ENCODE results near the gene ANLN. TPM values are rescaled to one million over a fixed set of nuclear protein-coding genes. Genes with fewer than 3 reads are reported as not detected.

The ANLN gene
- total RNA-seq, 1 donor from 2014 or later: 18.4 TPM

DNA sequence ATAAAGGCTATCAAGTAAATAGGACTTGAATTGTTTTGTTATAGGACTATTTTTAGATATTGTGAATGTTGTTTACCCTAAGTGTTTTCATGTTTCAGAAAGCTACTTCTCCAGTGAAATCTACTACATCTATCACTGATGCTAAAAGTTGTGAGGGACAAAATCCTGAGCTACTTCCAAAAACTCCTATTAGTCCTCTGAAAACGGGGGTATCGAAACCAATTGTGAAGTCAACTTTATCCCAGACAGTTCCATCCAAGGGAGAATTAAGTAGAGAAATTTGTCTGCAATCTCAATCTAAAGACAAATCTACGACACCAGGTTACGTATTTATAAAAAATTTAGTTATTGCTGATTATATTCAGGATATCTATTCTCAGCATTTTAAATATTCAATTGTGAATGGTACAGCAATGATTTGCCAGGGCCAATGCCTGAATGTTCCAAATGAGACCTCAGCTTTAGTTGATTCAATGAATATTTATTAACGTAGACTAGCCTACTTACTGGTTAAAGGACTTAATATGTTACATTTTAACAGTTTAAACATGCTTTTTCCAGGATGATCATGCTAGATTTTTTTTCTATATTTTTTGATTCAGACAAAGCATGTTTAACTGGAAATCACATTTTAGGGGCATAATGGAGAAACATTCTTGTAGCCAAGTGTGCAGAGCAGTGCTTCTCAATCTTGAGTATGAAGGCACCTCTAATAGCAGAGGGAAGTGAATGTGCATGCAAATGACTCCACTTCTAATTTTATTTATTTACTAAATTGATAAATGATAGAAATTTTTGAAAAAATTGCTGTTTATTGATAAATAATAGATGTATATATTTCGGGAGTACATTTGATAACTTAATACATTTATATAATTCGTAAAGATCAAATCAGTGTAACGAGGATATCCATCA lies 18.2 kb downstream of the ANLN start:
- H3K27ac Mint-ChIP-seq (ENCODE audit: unreplicated experiment): peak overlapping the region; percentile 57

DNA sequence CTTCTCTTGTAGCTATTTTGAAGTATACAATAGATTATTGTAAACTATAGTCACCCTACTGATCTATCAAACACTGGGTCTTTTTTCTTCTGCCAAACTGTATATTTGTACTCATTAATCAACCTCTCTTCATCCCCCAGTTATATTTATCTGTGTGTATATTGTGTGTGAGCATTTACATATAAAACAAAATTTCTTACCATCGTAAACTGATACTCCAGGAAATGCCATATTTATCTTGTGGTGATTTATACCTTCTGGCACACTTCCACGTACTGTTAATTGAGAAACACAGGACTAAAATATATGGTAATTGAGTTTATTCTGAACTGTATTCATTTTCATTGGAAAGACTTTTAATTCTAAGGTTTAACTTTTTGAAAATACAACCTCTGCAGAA lies 18.9 kb downstream of the ANLN start:
- Mint-ChIP-seq H3K36me3 (ENCODE audit: unreplicated experiment) (no peaks in the 10 kb centered on the region), H3K27me3 (ENCODE audit: unreplicated experiment) (peaks cover 6% of the 10 kb centered on the region), H3K4me1 (ENCODE audit: low read depth, unreplicated experiment) (peaks cover 25% of the 10 kb centered on the region), H3K27ac (ENCODE audit: unreplicated experiment) (peak overlapping the region; percentile 36), H3K9me3 (ENCODE audit: unreplicated experiment) (peaks cover 7% of the 10 kb centered on the region), H3K4me3 (ENCODE audit: unreplicated experiment) (peak overlapping the region; percentile 39)
- no peak for DNase-seq
- no peak for TF ChIP-seq CTCF (IDR thresholded peaks at IDR 0.05; ENCODE audit: partially characterized antibody, unreplicated experiment)

More for the DNA sequence above, 18.2 kb downstream of the ANLN start:
- no peak for TF ChIP-seq CTCF (IDR thresholded peaks at IDR 0.05; ENCODE audit: partially characterized antibody, unreplicated experiment)
- no peak for DNase-seq
- Mint-ChIP-seq H3K9me3 (ENCODE audit: unreplicated experiment) (peaks cover 7% of the 10 kb centered on the region), H3K4me1 (ENCODE audit: low read depth, unreplicated experiment) (peaks cover 25% of the 10 kb centered on the region), H3K27me3 (ENCODE audit: unreplicated experiment) (peaks cover 6% of the 10 kb centered on the region), H3K36me3 (ENCODE audit: unreplicated experiment) (no peaks in the 10 kb centered on the region), H3K4me3 (ENCODE audit: unreplicated experiment) (no peak overlapping the region)

- Mint-ChIP-seq H3K36me3 (ENCODE audit: unreplicated experiment) (no peaks in the 10 kb centered on the region), H3K4me3 (ENCODE audit: unreplicated experiment) (no peak overlapping the region), H3K4me1 (ENCODE audit: low read depth, unreplicated experiment) (peaks cover 24% of the 10 kb centered on the region), H3K27me3 (ENCODE audit: unreplicated experiment) (peaks cover 6% of the 10 kb centered on the region), H3K9me3 (ENCODE audit: unreplicated experiment) (peaks cover 7% of the 10 kb centered on the region), H3K27ac (ENCODE audit: unreplicated experiment) (no peak overlapping the region)
- DNase-seq: no peak
- no peak for TF ChIP-seq CTCF (IDR thresholded peaks at IDR 0.05; ENCODE audit: partially characterized antibody, unreplicated experiment)
Observed at GRCh38 chr7:36409180-36409579, 19.5 kb downstream of the ANLN start.

- Mint-ChIP-seq H3K9me3 (ENCODE audit: unreplicated experiment) (no peaks in the 10 kb centered on the region), H3K4me3 (ENCODE audit: unreplicated experiment) (no peak overlapping the region), H3K36me3 (ENCODE audit: unreplicated experiment) (no peaks in the 10 kb centered on the region), H3K27me3 (ENCODE audit: unreplicated experiment) (no peaks in the 10 kb centered on the region), H3K27ac (ENCODE audit: unreplicated experiment) (no peak overlapping the region), H3K4me1 (ENCODE audit: low read depth, unreplicated experiment) (peaks cover 3% of the 10 kb centered on the region)
- TF ChIP-seq CTCF (IDR thresholded peaks at IDR 0.05; ENCODE audit: partially characterized antibody, unreplicated experiment): no peak
- DNase-seq: no peak
Observed at GRCh38 chr7:36415144-36415543, 25.5 kb downstream of the ANLN start.

GRCh38 chr7:36416251-36416650 lies 26.6 kb downstream of the ANLN start:
- Mint-ChIP-seq H3K36me3 (ENCODE audit: unreplicated experiment) (no peaks in the 10 kb centered on the region), H3K4me1 (ENCODE audit: low read depth, unreplicated experiment) (peaks cover 3% of the 10 kb centered on the region), H3K9me3 (ENCODE audit: unreplicated experiment) (no peaks in the 10 kb centered on the region), H3K4me3 (ENCODE audit: unreplicated experiment) (no peak overlapping the region), H3K27ac (ENCODE audit: unreplicated experiment) (no peak overlapping the region), H3K27me3 (ENCODE audit: unreplicated experiment) (no peaks in the 10 kb centered on the region)
- no peak for TF ChIP-seq CTCF (IDR thresholded peaks at IDR 0.05; ENCODE audit: partially characterized antibody, unreplicated experiment)
- no peak for DNase-seq

Data from glutamatergic neuron (in vitro differentiated cells).